H1 (cell line): ENCODE data around the gene DHX9. TPM values are rescaled to one million over a fixed set of nuclear protein-coding genes. Genes with fewer than 3 reads are reported as not detected.

ENCODE experiments used
- CTCF ChIA-PET: fragments of 300-600 bp; sonication (Branson Sonifier 250); formaldehyde crosslinking; loops from one replicate; lab custom pipeline; 2021; ENCODE audit not compliant: partially characterized antibody; lab: Charles Lee
- POLR2A ChIA-PET: fragments of 300-600 bp; sonication (Branson Sonifier 250); formaldehyde crosslinking; loops from one replicate; lab custom pipeline; 2021; ENCODE audit warnings: inconsistent platforms; ENCODE audit not compliant: partially characterized antibody; lab: Charles Lee
- DNase-seq, 2 experiments: peaks; one replicate each; pipeline versions ENCODE4 v3.0.0 to v3.0.0-alpha.2; 2010 to 2022; ENCODE audit warnings: low spot score in 2 of 2, low read depth in 1 of 2, mixed read lengths in 1 of 2
- FAIRE-seq: peaks from 2 replicates; lab custom pipeline; 2011; peaks lifted over from hg19 to GRCh38; lab: Jason Lieb, UNC
- H2AFZ ChIP-seq: 2 replicates; pipeline ENCODE4 v1.8.1; 2012; ENCODE audit warnings: low read length, inconsistent platforms
- H2AK5ac ChIP-seq: 2 replicates; pipeline ENCODE4 v1.6.1; 2013; ENCODE audit warnings: low read depth, low read length
- H2BK120ac ChIP-seq: replicated peaks from 2 replicates; pipeline ENCODE3; 2013; ENCODE audit warnings: low read depth, low read length, inconsistent platforms
- H2BK12ac ChIP-seq: 2 replicates; pipeline ENCODE4 v1.6.1; 2013; ENCODE audit warnings: low read depth, low read length
- H2BK15ac ChIP-seq: 2 replicates; pipeline ENCODE4 v1.6.1; 2013; ENCODE audit warnings: low read length
- H2BK20ac ChIP-seq: 2 replicates; pipeline ENCODE4 v1.6.1; 2013; ENCODE audit warnings: low read length
- H2BK5ac ChIP-seq: 2 replicates; pipeline ENCODE4 v1.6.1; 2013; ENCODE audit warnings: low read depth, low read length
- H3K14ac ChIP-seq: 2 replicates; pipeline ENCODE4 v1.6.1; 2013; ENCODE audit warnings: inconsistent platforms; ENCODE audit not compliant: insufficient read length
- H3K18ac ChIP-seq: 2 replicates; pipeline ENCODE4 v1.6.1; 2013; ENCODE audit warnings: low read length; ENCODE audit errors: extremely low read depth
- H3K23ac ChIP-seq: 2 replicates; pipeline ENCODE4 v1.6.1; 2013; ENCODE audit warnings: inconsistent platforms; ENCODE audit not compliant: insufficient read length
- H3K23me2 ChIP-seq: 2 replicates; pipeline ENCODE4 v1.6.1; 2013; ENCODE audit warnings: low read depth, low read length
- H3K27ac ChIP-seq: 2 replicates; pipeline ENCODE4 v1.6.1; 2011; ENCODE audit warnings: low read depth, low read length, inconsistent platforms
- H3K27me3 ChIP-seq, 4 experiments: replicated peaks in 1 of 4; 1 replicate in 1 of 4; 2 replicates in 3 of 4; pipeline versions ENCODE4 v1.6.1 to v1.8.1; 2011 to 2013; ENCODE audit warnings: low read length in 3 of 4, mild to moderate bottlenecking in 3 of 4, inconsistent platforms in 2 of 4, mixed read lengths in 2 of 4, moderate library complexity in 1 of 4; ENCODE audit not compliant: control insufficient read depth in 3 of 4, insufficient read depth in 3 of 4; ENCODE audit errors: extremely low read depth in 1 of 4
- H3K36me3 ChIP-seq, 4 experiments: 2 replicates each; pipeline versions ENCODE4 v1.6.1 to v1.8.1; 2011 to 2013; ENCODE audit warnings: mild to moderate bottlenecking in 4 of 4, low read length in 3 of 4, moderate library complexity in 2 of 4, control low read depth in 1 of 4, inconsistent platforms in 1 of 4; ENCODE audit not compliant: insufficient read depth in 4 of 4, control insufficient read depth in 2 of 4
- H3K4ac ChIP-seq: replicated peaks from 2 replicates; pipeline ENCODE3; 2013; ENCODE audit warnings: low read length, low read depth, mixed read lengths, inconsistent platforms; ENCODE audit not compliant: insufficient read length
- H3K4me1 ChIP-seq, 4 experiments: replicated peaks in 1 of 4; 1 replicate in 1 of 4; 2 replicates in 3 of 4; pipeline versions ENCODE4 v1.6.1 to v1.8.1; 2011 to 2013; ENCODE audit warnings: low read length in 3 of 4, inconsistent platforms in 2 of 4, mixed read lengths in 1 of 4; ENCODE audit not compliant: insufficient read depth in 4 of 4, control insufficient read depth in 3 of 4
- H3K4me2 ChIP-seq, 2 experiments: 2 replicates each; pipeline versions ENCODE4 v1.6.1 to v1.8.1; 2011 to 2013; ENCODE audit warnings: low read depth in 2 of 2, low read length in 2 of 2, control low read depth in 1 of 2, inconsistent platforms in 1 of 2, mild to moderate bottlenecking in 1 of 2; ENCODE audit not compliant: insufficient read depth in 1 of 2
- H3K4me3 ChIP-seq, 4 experiments: fragments of 200-600, 300-600 bp in 1 of 4; sonication (generic), shearing (Covaris generic), sonication (Bioruptor Twin) in 1 of 4; 2 replicates each; pipeline versions ENCODE4 v1.5.1 to v1.8.1; 2011 to 2016; ENCODE audit warnings: low read length in 4 of 4, low read depth in 3 of 4, control low read depth in 2 of 4, inconsistent platforms in 2 of 4, mild to moderate bottlenecking in 2 of 4, mixed read lengths in 1 of 4, moderate library complexity in 1 of 4; ENCODE audit not compliant: insufficient read depth in 2 of 4; ENCODE audit errors: extremely low read depth in 1 of 4
- H3K56ac ChIP-seq: replicated peaks from 2 replicates; pipeline ENCODE3; 2013; ENCODE audit warnings: low read depth, mild to moderate bottlenecking, mixed read lengths, low read length, inconsistent platforms; ENCODE audit not compliant: insufficient read length
- H3K79me1 ChIP-seq: 2 replicates; pipeline ENCODE4 v1.6.1; 2013; ENCODE audit warnings: low read depth, low read length, control low read depth
- H3K79me2 ChIP-seq, 2 experiments: 2 replicates each; pipeline versions ENCODE4 v1.6.1 to v1.8.1; 2012 to 2013; ENCODE audit warnings: low read length in 2 of 2, mild to moderate bottlenecking in 2 of 2, inconsistent platforms in 1 of 2; ENCODE audit not compliant: insufficient read depth in 2 of 2, control insufficient read depth in 1 of 2
- H3K9ac ChIP-seq, 4 experiments: replicated peaks in 1 of 4; 1 replicate in 1 of 4; 2 replicates in 3 of 4; pipeline versions ENCODE4 v1.6.1 to v1.8.1; 2011 to 2013; ENCODE audit warnings: low read depth in 3 of 4, low read length in 3 of 4, control low read depth in 2 of 4, mild to moderate bottlenecking in 2 of 4, moderate library complexity in 2 of 4, inconsistent platforms in 1 of 4; ENCODE audit errors: extremely low read depth in 1 of 4
- H3K9me3 ChIP-seq, 2 experiments: 2 replicates each; pipeline versions ENCODE4 v1.6.1 to v1.8.1; 2012 to 2013; ENCODE audit warnings: mild to moderate bottlenecking in 2 of 2, moderate library complexity in 2 of 2, control low read depth in 1 of 2, inconsistent platforms in 1 of 2, low read depth in 1 of 2, low read length in 1 of 2, mixed read lengths in 1 of 2; ENCODE audit not compliant: insufficient read depth in 2 of 2
- H4K20me1 ChIP-seq, 2 experiments: replicated peaks in 1 of 2; 2 replicates each; pipeline versions ENCODE3 to v1.8.1; 2011 to 2013; ENCODE audit warnings: inconsistent platforms in 2 of 2, low read length in 2 of 2, mild to moderate bottlenecking in 1 of 2; ENCODE audit not compliant: insufficient read depth in 2 of 2, control insufficient read depth in 1 of 2
- H4K5ac ChIP-seq: 2 replicates; pipeline ENCODE4 v1.6.1; 2013; ENCODE audit warnings: low read length, low read depth, mixed read lengths, inconsistent platforms; ENCODE audit not compliant: insufficient read length
- H4K8ac ChIP-seq: 2 replicates; pipeline ENCODE4 v1.8.0; 2013; ENCODE audit warnings: mild to moderate bottlenecking, moderate library complexity, low read length, inconsistent platforms; ENCODE audit not compliant: insufficient read depth; ENCODE audit errors: extremely low read depth
- H4K91ac ChIP-seq: replicated peaks from 2 replicates; pipeline ENCODE3; 2013; ENCODE audit warnings: low read length, mixed read lengths, inconsistent platforms; ENCODE audit not compliant: insufficient read length
- JUN ChIP-seq: IDR thresholded peaks from 2 replicates; pipeline ENCODE4 v1.6.1; 2011; ENCODE audit warnings: low read depth, mild to moderate bottlenecking, improper control_type of control experiment, low read length
- WGBS, 2 experiments: shearing (Covaris generic) in 1 of 2; methylation state at CpG; one replicate each; pipeline versions ENCODE4 v1.1.6 to v1.1.7; 2013 to 2015; ENCODE audit warnings: low lambda C conversion rate in 2 of 2, mixed read lengths in 2 of 2, inconsistent platforms in 1 of 2, low coverage in 1 of 2, missing lambda C conversion rate in 1 of 2; ENCODE audit not compliant: insufficient replicate concordance in 2 of 2, insufficient coverage in 1 of 2, insufficient read length in 1 of 2; ENCODE audit errors: extremely low coverage in 1 of 2, missing lambda C conversion rate in 1 of 2; 5-methylcytosine and 5-hydroxymethylcytosine counted together
- polyA plus RNA-seq, 7 experiments: library from polyadenylated mRNA; depleted of rRNA in 3 of 7; stranded (reverse) in 5 of 7; unstranded in 2 of 7; fragments of >200 nt in 5 of 7; fragments of 200-250 nt in 2 of 7; gene quantifications; 1 replicate in 5 of 7; 2 replicates in 1 of 7; 4 replicates in 1 of 7; pipeline versions ENCODE4 v1.2.1 to v1.2.3, GENCODE V29; 2011 to 2013; ENCODE audit warnings: missing spikeins in 2 of 7, mixed read lengths in 2 of 7
- total RNA-seq: library from RNA; stranded (reverse); fragmentation: NEBNext Ultra II Directional; extraction: Animal tissue kit (Norgen Biotek cat#: 25700); gene quantifications from 2 replicates; pipeline ENCODE4 v1.2.1, GENCODE V29; 2021

Gene DHX9
- total and polyA plus RNA-seq, 2 of the 8 experiments (the other 6 are each of a cell fraction or from before 2014, with no cell fraction given) = 153 to 333 TPM

DNA sequence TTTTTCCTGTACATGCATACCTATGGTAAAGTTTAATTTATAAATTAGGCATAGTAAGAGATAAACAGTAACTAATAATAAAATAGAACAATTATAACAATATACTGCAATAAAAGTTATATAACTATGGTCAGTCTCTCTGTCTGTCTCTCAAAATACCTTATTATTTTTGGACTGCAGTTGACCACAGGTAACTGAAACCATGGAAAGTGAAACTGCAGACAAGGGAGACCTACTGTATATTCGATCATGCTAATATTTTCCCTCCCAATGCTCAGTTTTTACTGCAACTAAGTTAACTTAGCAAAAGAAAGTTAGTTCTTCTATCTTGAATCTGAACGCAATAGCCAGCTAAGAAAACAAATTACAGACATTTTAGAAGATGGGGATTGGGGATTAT is 12.3 kb upstream of the DHX9 start:
- Histone ChIP-seq H3K56ac (no peak overlapping the region), H3K4me3 (no peak overlapping the region), H2BK20ac (no peak overlapping the region), H4K5ac (no peak overlapping the region), H2BK15ac (no peak overlapping the region), H3K23me2 (no peaks in the 10 kb centered on the region), H3K9ac (no peak overlapping the region), H3K27me3 (no peaks in the 10 kb centered on the region), H4K8ac (no peak overlapping the region), H3K18ac (no peak overlapping the region), H2BK5ac (no peak overlapping the region), H3K9me3 (no peaks in the 10 kb centered on the region), H2AK5ac (no peak overlapping the region), H4K91ac (no peak overlapping the region), H3K79me2 (no peaks in the 10 kb centered on the region), H3K79me1 (no peaks in the 10 kb centered on the region), H3K14ac (no peak overlapping the region), H2BK120ac (no peak overlapping the region), H4K20me1 (no peaks in the 10 kb centered on the region), H2BK12ac (no peak overlapping the region), H3K4ac (no peak overlapping the region), H3K4me1 (no peaks in the 10 kb centered on the region), H3K27ac (no peak overlapping the region), H3K23ac (no peak overlapping the region), H3K4me2 (no peak overlapping the region), H2AFZ (no peak overlapping the region), H3K36me3 (no peaks in the 10 kb centered on the region)
- no peak for FAIRE-seq
- 88% methylated on average over 2 of the region's 2 CpGs; no CpG with 5 or more reads in 1 of the 2 experiments for WGBS, 2 experiments
- no peak for TF ChIP-seq JUN
- ChIA-PET CTCF (interaction anchor here (0.5 kb wide), 1 partner anchor 404 kb away, joined by 3 read pairs; no protein-coding TSS in a partner anchor), POLR2A (interaction anchor here (1.2 to 1.7 kb wide), 2 partner anchors 13 to 133 kb away, joined by 3 to 4 read pairs; no protein-coding TSS in a partner anchor)
- DNase-seq = no peak
